ENCODE measurements around the gene LAMC1. TPM values are rescaled to one million over a fixed set of nuclear protein-coding genes. Genes with fewer than 3 reads are reported as not detected.

The LAMC1 gene
- total RNA-seq, 1 experiment from 2014 or later = 61.2 TPM

DNA sequence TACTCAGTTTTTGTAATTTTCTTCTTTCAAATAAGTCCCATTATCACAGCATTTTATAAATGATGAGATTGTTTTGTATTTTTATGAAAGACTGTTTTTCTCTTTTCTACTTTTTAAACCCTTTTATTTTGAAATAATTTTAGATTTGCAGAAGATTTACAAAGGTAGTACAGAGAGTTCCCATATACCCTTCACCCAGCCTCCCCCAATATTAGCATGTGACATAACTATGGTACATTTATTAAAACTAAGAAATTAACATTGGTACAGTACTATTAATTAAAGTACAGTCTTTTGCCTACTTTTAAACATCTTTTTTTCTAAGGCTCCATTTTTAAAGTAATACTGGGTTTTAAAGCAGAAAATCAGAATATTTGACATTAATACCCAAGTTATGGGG is 127.2 kb downstream of the LAMC1 start:
- ChIA-PET RAD21 (ENCODE audit: low non-redundant PET in 1 of 2, low total read pairs in 2 of 2, uncharacterized antibody in 2 of 2, unreplicated experiment in 2 of 2) (no interaction called here), POLR2A (no interaction called here), CTCF (no interaction called here)
- H3K4me1 ChIP-seq (ENCODE audit: control insufficient read depth in 1 of 2, insufficient read depth in 2 of 2, low read length in 2 of 2) = no peaks in the 10 kb centered on the region
- BruUV-seq (replicated peaks) = no TSS peak
- no peak overlapping the region for H3K9ac ChIP-seq (ENCODE audit: low read length)
- no peak overlapping the region for H3K4me2 ChIP-seq (ENCODE audit: low read length)
- H3K9me3 ChIP-seq (ENCODE audit: control insufficient read depth in 1 of 2, insufficient read depth in 1 of 2, low read depth in 1 of 2, low read length in 2 of 2) = no peaks in the 10 kb centered on the region
- H3K27me3 ChIP-seq (ENCODE audit: insufficient read depth, low read length) = no peaks in the 10 kb centered on the region
- no peaks in the 10 kb centered on the region for H4K20me1 ChIP-seq (ENCODE audit: insufficient read depth)
- no peaks in the 10 kb centered on the region for H3K9me2 ChIP-seq (ENCODE audit: insufficient read depth)
- intact Hi-C loops (cut with micrococcal nuclease) = no loop called here
- H2AFZ ChIP-seq (ENCODE audit: low read depth, low read length, poor library complexity, severe bottlenecking) = no peak overlapping the region
- H3K27ac ChIP-seq (ENCODE audit: low read depth, low read length) = no peak overlapping the region
- DNase-seq (ENCODE audit: low read depth, low spot score) = no peak
- ATAC-seq = no peak
- no peak for TF ChIP-seq EZH2 (IDR thresholded peaks at IDR 0.05)
- TF ChIP-seq ATF3 (IDR thresholded peaks at IDR 0.05) = no peak
- TF ChIP-seq, protein P1, sequence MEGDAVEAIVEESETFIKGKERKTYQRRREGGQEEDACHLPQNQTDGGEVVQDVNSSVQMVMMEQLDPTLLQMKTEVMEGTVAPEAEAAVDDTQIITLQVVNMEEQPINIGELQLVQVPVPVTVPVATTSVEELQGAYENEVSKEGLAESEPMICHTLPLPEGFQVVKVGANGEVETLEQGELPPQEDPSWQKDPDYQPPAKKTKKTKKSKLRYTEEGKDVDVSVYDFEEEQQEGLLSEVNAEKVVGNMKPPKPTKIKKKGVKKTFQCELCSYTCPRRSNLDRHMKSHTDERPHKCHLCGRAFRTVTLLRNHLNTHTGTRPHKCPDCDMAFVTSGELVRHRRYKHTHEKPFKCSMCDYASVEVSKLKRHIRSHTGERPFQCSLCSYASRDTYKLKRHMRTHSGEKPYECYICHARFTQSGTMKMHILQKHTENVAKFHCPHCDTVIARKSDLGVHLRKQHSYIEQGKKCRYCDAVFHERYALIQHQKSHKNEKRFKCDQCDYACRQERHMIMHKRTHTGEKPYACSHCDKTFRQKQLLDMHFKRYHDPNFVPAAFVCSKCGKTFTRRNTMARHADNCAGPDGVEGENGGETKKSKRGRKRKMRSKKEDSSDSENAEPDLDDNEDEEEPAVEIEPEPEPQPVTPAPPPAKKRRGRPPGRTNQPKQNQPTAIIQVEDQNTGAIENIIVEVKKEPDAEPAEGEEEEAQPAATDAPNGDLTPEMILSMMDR (IDR thresholded peaks at IDR 0.05 in 2 of 3, conservative IDR thresholded peaks at IDR 0.05 in 1 of 3; ENCODE audit: borderline replicate concordance in 1 of 3, insufficient read depth in 1 of 3, low read depth in 2 of 3, low read length in 2 of 3) = no peak
- TF ChIP-seq ELF1 (IDR thresholded peaks at IDR 0.05; ENCODE audit: borderline replicate concordance, low read depth) = no peak
- no peak for TF ChIP-seq FOSL1 (IDR thresholded peaks at IDR 0.05; ENCODE audit: low read depth)
- no peak for TF ChIP-seq CEBPB (IDR thresholded peaks at IDR 0.05; ENCODE audit: low read depth)
- no peak for TF ChIP-seq TCF7L2 (IDR thresholded peaks at IDR 0.05; ENCODE audit: borderline replicate concordance, extremely low read depth, insufficient read depth, insufficient read length)
- TF ChIP-seq SRF (IDR thresholded peaks at IDR 0.05; ENCODE audit: low read depth) = no peak
- no peak for TF ChIP-seq POLR2AphosphoS5 (IDR thresholded peaks at IDR 0.05; ENCODE audit: low read depth, low read length)
- TF ChIP-seq, protein P2, sequence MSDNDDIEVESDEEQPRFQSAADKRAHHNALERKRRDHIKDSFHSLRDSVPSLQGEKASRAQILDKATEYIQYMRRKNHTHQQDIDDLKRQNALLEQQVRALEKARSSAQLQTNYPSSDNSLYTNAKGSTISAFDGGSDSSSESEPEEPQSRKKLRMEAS (IDR thresholded peaks at IDR 0.05) = no peak
- TF ChIP-seq EZH2phosphoT487 (IDR thresholded peaks at IDR 0.05; ENCODE audit: borderline replicate concordance) = no peak
- no peak for TF ChIP-seq ZFX (IDR thresholded peaks at IDR 0.05)
- no peak for TF ChIP-seq REST (IDR thresholded peaks at IDR 0.05; ENCODE audit: low read depth)
- H3K79me2 ChIP-seq (ENCODE audit: insufficient read depth, low read length) = no peaks in the 10 kb centered on the region
- H3K4me3 ChIP-seq (replicated peaks in 1 of 2; ENCODE audit: low read depth in 1 of 2, low read length in 2 of 2) = no peak overlapping the region
- no peaks in the 10 kb centered on the region for H3K36me3 ChIP-seq (ENCODE audit: control insufficient read depth in 1 of 2, insufficient read depth in 2 of 2, low read length in 2 of 2)

Data from HCT116 (cell line).